Measurements from ENCODE around the gene DENND6B.
"Not testable (repeated sequence)": the region's sequence is repeated elsewhere in the genome, so short reads cannot be mapped to it uniquely, and the experiment has no call there.

DENND6B gene

DNA sequence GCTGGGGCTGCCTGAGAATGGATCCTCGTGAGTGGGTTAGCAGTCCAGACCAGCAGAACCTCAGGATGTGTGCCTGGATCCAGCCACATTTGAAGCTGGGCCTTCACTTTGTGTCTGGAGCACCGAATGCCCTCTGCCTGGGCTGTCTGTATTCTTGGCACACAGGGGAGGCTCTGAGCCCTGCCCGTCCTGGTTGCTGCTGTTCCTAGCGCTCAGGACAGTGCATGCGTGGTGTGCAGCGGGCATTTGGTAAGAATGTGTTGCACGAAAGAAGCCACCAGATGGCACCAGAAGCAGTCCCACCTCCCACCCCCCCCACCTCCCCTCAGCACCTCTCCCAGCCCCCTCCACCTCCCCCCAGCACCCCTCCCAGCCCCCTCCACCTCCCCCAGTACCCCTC is 52.5 kb downstream of the DENND6B start:
- in situ Hi-C loops (cut with MboI; ENCODE audit: low sequenced_read_pairs) = no loop called here

DNA sequence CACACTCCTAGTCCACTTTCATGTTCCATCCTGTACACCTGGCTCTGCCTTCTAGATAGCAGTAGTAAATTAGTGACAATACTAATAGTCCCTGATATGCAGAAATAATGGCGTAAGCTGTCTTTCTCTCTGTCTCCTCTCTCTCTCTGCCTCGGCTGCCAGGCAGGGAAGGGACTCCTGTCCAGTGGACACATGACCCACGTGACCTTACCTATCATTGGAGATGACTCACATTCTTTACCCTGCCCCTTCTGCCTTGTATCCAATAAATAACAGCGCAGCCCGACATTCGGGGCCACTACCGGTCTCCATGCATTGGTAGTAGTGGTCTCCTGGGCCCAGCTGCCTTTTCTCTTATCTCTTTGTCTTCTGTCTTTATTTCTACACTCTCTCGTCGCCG is 53.0 kb downstream of the DENND6B start:
- in situ Hi-C loops (cut with MboI; ENCODE audit: low sequenced_read_pairs) = not testable (repeated sequence)

GRCh38 chr22:50273352-50273751 is 53.5 kb downstream of the DENND6B start:
- in situ Hi-C loops (cut with MboI; ENCODE audit: low sequenced_read_pairs) = not testable (repeated sequence)

GRCh38 chr22:50272044-50272802 is 54.6 kb downstream of the DENND6B start:
- in situ Hi-C loops (cut with MboI; ENCODE audit: low sequenced_read_pairs) = no loop called here

DNA sequence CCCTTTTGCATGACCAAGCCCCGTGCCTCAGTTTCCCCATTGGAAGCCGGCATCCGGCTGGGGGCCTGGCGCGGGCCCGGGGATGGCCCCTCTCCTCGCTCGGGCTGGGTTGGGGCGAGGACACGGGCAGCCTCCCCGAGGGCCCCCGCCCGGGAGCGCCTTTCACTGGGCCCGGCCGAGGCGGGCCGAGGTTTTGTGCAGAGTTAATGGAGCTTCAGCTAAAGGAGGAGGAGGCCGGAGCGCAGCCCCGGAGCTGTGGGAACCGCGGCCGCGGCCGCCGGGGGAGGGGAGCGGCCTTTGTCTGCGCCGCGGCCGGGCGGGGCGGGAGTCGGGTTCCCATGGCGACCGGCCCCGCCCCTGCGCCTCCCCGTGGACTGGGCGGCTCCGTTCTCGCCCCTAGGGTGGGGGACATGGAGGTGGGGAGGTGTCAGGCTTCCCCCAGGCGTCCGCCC is 55.3 kb downstream of the DENND6B start:
- in situ Hi-C loops (cut with MboI; ENCODE audit: low sequenced_read_pairs) = no loop called here

DNA sequence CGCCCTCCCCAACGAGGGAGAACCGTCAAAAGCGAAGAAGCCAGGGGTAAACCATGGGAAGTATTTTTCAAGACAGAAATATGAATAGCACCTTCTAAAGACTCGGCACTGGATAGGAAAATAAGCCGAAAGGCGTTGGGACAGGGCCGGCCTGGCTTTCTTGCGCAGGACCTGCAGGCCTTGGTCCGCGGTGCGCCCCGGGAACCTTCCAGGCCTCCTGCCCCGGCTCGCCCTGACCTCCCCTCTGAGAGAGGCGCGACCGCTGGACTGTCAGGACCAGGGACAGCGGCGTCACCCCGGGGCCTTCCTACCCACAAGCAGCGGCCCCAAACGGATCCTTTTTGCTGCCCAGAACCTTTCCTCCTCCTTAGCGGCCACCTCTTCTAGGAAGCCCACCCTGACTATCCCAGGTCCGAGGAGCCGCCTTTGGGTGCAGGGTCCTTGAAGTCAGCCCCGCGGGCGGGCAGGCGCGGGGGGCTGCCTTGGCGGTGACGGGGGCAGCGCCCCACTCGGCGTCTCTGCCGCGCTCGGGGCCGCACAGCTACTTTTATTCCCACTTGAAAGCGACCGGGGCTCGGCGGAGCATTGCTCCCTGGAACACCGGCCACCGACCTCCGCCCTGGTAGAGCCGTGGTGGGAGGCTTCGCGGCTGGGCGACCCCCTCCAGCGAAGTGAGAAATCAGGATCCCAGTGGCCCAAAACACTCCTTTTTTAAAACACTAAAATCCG is 56.0 kb downstream of the DENND6B start:
- in situ Hi-C loops (cut with MboI; ENCODE audit: low sequenced_read_pairs) = no loop called here

DNA sequence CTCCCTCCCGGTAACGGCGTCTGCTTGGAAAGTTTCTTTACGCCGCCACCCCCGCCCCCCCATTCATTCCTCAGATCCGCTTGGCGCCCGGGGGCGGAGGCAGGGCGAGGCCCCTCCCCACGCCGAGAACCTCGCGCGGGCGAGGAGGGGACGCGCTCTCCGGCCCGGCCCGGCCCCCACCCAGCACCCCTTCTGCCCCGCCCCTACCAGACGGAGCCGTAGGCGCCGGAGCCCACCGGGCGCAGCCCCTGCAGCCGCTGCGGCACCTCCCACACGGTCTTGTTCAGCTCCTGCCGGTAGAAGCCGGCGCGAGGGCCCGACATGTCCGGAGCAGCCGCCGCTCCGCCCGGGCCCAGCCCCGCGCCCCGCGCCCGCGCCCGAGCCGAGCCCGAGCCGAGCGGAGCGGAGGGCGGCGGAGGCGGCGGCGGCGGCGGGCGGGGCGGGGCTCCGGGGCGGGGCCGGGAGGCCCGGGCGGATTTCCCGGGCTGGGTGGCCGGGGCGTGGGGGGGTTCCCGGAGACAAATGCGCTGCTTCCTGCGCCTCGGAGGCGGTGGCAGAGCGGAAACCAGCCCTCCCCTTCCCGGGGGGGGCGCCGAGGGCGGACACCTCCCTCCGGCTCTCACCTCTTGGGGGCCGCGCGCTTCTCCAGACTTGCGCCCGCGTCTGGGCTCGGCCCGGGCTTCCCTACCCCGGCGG is 56.7 kb downstream of the DENND6B start, which contains the start of gene MAPK11:
TSS of gene MAPK11 (minus strand) at position 411 of the 696 bp plus-strand sequence. CDS start at position 323, 88 bp downstream.
- in situ Hi-C loops (cut with MboI; ENCODE audit: low sequenced_read_pairs) = no loop called here

GRCh38 chr22:50269573-50269969 is 57.2 kb downstream of the DENND6B start:
- in situ Hi-C loops (cut with MboI; ENCODE audit: low sequenced_read_pairs) = no loop called here

GRCh38 chr22:50268655-50269113 is 58.1 kb downstream of the DENND6B start:
- in situ Hi-C loops (cut with MboI; ENCODE audit: low sequenced_read_pairs) = no loop called here

DNA sequence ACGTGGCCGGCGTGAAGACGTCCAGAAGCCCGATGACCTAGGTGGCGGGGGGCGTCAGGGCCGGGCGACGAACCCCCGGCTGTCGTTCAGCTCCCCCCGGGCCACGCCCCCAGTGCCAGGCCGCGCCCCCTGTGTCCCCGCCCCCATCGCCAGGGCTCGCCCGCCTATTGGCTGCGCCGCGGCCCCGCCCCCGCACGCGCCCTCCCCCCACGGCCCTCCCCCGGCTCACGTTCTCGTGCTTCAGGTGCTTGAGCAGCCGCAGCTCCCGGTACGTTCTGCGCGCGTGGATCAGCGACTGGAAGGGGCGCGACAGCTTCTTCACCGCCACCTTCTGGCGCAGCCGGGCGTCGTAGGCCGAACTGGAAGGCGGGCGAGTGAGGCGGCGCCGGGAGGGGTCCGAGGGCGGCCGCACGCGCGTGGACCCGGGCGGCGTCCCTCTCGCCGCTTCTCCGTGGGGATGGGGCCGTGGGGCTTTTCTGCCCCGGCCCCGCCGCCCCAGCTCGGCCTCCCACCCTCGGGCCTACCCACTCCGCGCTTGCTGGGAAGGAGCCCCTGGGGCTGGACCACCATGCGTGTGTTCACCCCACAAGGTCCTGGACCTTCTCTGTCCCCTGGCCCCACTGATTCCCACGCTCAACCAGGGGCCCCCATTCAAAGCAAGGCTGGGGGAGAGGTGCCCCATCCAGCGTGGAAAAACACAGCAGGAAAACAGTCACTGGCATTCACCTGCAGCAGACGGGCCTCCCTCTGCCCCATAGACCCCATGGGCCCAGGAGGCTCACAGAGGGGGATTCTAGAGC is 59.0 kb downstream of the DENND6B start:
- in situ Hi-C loops (cut with MboI; ENCODE audit: low sequenced_read_pairs) = no loop called here

GRCh38 chr22:50266994-50267393 is 59.8 kb downstream of the DENND6B start:
- in situ Hi-C loops (cut with MboI; ENCODE audit: low sequenced_read_pairs) = no loop called here

- in situ Hi-C loops (cut with MboI; ENCODE audit: low sequenced_read_pairs) = no loop called here
Observed at GRCh38 chr22:50264946-50265669, 61.7 kb downstream of the DENND6B start.

- in situ Hi-C loops (cut with MboI; ENCODE audit: low sequenced_read_pairs) = no loop called here
Observed at GRCh38 chr22:50264104-50264745, 62.6 kb downstream of the DENND6B start.

DNA sequence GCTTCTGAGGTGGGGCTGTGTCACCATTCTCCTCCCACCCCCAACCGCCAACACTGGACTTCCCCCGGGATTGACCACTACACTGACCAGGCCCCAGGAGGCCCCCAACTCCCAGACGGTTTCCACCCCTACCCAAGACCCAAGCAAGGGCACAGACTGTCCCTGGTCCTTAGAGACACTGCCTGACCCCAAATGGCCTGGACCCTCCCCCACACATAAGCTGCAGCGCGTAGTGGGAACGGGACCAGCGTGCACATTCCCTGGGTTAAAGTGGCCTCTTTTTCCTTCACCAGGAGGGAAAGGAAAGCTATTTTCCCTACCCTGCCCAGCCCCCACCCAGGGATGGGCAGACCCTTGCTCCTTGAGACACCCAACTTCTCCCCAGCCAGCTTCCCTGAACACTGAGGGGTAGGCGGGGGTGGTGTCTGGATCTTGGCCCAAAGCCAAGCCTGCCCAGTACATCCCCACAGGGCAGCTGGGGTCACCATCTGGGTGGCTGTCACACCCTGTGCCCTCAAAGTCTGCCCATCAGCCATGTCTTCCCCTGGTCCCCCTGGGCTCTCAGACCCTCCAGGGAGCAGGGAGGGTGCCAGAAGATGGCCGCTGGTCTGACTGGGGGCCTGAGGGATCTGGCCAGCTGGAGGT is 63.7 kb downstream of the DENND6B start:
- in situ Hi-C loops (cut with MboI; ENCODE audit: low sequenced_read_pairs) = no loop called here

DNA sequence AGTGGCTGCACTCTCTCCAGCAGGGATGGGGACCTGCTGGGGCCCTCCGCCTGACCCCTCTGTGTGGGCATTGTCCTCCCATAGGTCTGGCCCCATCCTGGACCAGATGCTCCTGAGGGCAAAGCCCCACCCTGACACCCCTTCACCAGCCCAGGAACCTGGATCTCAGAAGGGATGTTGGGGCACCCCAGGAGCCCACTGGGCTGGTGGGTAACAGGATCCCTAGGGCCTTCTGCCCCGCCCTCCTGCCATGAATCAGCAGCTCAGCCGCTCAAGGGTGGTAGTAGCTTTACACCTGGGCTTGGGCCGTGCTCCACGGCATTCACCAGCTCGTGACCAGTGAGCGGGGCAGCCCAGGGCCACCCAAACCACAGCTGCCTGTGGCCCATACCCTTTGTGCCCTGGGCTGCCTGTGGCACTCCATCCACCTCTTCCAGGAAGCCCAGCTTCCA is 64.3 kb downstream of the DENND6B start:
- in situ Hi-C loops (cut with MboI; ENCODE audit: low sequenced_read_pairs) = no loop called here

GRCh38 chr22:50261615-50262459 is 65.0 kb downstream of the DENND6B start, which contains the start of gene MAPK12:
Gene MAPK12 (minus strand): TSS chr22:50261683. CDS start chr22:50261509, 174 bp downstream.
- in situ Hi-C loops (cut with MboI; ENCODE audit: low sequenced_read_pairs) = no loop called here

DNA sequence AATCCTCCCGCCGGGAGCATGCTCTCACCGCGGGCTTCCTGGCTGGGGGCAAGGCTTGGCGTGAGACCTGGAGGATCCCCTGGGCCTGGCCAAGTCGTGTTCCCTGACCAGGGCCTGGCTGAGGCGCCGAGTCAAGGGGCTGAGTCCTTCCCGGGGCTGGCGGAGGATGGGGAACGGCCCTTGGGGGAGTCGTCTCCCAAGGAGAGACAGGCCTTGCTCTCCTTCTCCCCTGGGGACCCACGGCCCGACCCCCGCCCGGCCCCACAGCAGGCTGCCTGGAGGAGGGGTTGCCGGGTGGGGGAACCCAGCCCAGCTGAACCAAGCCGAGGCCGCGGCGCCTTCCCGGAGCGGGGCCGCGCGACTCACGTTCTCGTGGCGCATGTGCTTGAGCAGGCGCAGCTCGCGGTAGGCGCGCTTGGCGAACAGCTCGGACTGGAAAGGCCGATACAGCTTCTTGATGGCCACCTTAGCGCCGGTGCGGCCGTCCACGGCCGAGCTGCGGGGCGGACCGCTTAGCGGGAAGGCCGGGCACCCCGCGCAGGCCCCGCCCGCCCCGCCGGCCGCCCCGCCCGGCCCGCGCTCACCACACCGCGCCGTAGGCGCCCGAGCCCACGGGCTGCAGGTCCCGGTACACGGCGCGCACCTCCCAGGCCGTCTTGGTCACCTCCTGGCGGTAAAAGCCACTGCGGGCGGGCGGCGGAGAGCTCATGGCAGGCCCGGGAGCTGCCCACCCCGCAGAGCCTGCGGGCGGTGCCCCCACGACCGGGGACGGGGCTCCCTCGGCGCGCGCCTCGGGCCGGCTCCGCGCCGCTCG is 65.8 kb downstream of the DENND6B start:
- in situ Hi-C loops (cut with MboI; ENCODE audit: low sequenced_read_pairs) = no loop called here
